Heart left ventricle (tissue), 16 donors: ENCODE measurements around the gene THSD4. TPM values are rescaled to one million over a fixed set of nuclear protein-coding genes. Genes with fewer than 3 reads are reported as not detected.

Experiments used
- ATAC-seq, 4 donors: fragments of 200-7000 bp; cut with Tn5 transposase; one replicate each; pipeline ENCODE4 v1.9.1; 2020 to 2022; ENCODE audit warnings: moderate library complexity in 4 of 4, mild to moderate bottlenecking in 3 of 4, moderate number of reproducible peaks in 1 of 4
- DNase-seq, 5 donors: peaks; one replicate each; pipeline ENCODE4 v3.0.0-alpha.2; 2020
- H3K27ac ChIP-seq, 12 donors: fragments of 200-600 bp; sonication (generic) in 4 of 12; one replicate each; pipeline versions ENCODE4 v1.5.0 to v1.8.0; 2016 to 2022; ENCODE audit warnings: mild to moderate bottlenecking in 2 of 12
- H3K27me3 ChIP-seq, 9 donors: fragments of 200-600 bp; sonication (generic) in 2 of 9; one replicate each; pipeline versions ENCODE4 v1.5.1 to v1.8.0; 2016 to 2022; ENCODE audit warnings: mild to moderate bottlenecking in 3 of 9
- H3K36me3 ChIP-seq, 9 donors: fragments of 200-600 bp; sonication (generic) in 2 of 9; one replicate each; pipeline versions ENCODE4 v1.5.0 to v1.8.0; 2018 to 2022; ENCODE audit warnings: mild to moderate bottlenecking in 2 of 9
- H3K4me1 ChIP-seq, 12 donors: fragments of 200-600 bp; sonication (generic) in 4 of 12; one replicate each; pipeline versions ENCODE4 v1.5.0 to v1.8.0; 2016 to 2022; ENCODE audit warnings: mild to moderate bottlenecking in 3 of 12
- H3K4me3 ChIP-seq, 12 donors: fragments of 200-600 bp; sonication (generic) in 4 of 12; one replicate each; pipeline versions ENCODE4 v1.5.0 to v1.8.0; 2017 to 2022; ENCODE audit warnings: mild to moderate bottlenecking in 9 of 12, moderate library complexity in 4 of 12
- H3K9me3 ChIP-seq, 12 donors: fragments of 200-600 bp; sonication (generic) in 4 of 12; one replicate each; pipeline versions ENCODE4 v1.5.0 to v1.8.0; 2016 to 2022; ENCODE audit warnings: mild to moderate bottlenecking in 1 of 12
- CTCF ChIP-seq, 12 donors: fragments of 200-600 bp; sonication (generic) in 4 of 12; IDR thresholded peaks; one replicate each; pipeline versions ENCODE4 v1.5.0 to v1.8.0; 2018 to 2022; ENCODE audit warnings: antibody characterized with exemption in 12 of 12, mild to moderate bottlenecking in 5 of 12
- POLR2A ChIP-seq, 2 donors: fragments of 450-650 bp; IDR thresholded peaks; one replicate each; pipeline ENCODE4 v1.6.1; 2017; ENCODE audit warnings: antibody characterized with exemption in 2 of 2, mild to moderate bottlenecking in 2 of 2, moderate library complexity in 2 of 2
- whole genome bisulfite sequencing, 4 donors: extraction: QIAGEN DNeasy Blood & Tissue Kit in 2 of 4; methylation state at CpG; one replicate each; pipeline versions ENCODE4 v1.1.5 to v1.1.7; 2013 to 2018; 5-methylcytosine and 5-hydroxymethylcytosine counted together
- intact Hi-C, 10 donors: fragments of 100-400 bp; cut with DNase I; formaldehyde crosslinking; loops; one replicate each; pipeline versions ENCODE4 v1.11.1 to v1.14.2; 2022
- polyA plus RNA-seq, 2 donors: library from polyadenylated mRNA; stranded (reverse); fragments of 200-250 nt; gene quantifications; one replicate each; pipeline ENCODE4 v1.2.3, GENCODE V29; 2013
- total RNA-seq, 9 donors: library from RNA; depleted of rRNA in 2 of 9; stranded (reverse); fragments of >200 nt in 2 of 9; fragmentation: NEBNext Ultra II Directional in 3 of 9; extraction: Animal tissue kit (Norgen Biotek cat#: 25700) in 3 of 9; gene quantifications; one replicate each; pipeline versions ENCODE4 v1.1.0 to v1.2.4, GENCODE V29; 2016 to 2023
- donor health status: ischemic (EF 13 %, LVEDD 7.1; RV severe dilation, severe dysfunction).
- donor health status: healthy with polysubstance abuse.
- donor health status: DM: no; HTN: yes; CAD: no.
- donor health status: DM: no; HTN: no; CAD: no.
- donor health status: ischemic (EF 25% LVEDD 6.9; RV normal size, moderate dysfunction).
- donor health status: ischemic (EF 25% LVEDD 5.7; RV mildly dilated, moderate dysfunction).
- donor health status: healthy.
- donor health status: DM: yes; HTN: yes; CAD: no.
- donor health status: ischemic (EF 35%, LVEDD 5.7; RV mildly dilated, moderate dysfunction).
- donor health status: nonischemic (EF 11% LVEDD 7.7; RV severe dilation, severe dysfunction).
- donor health status: DM: yes; HTN: yes; CAD: no.
- donor health status: PGD.
- donor health status: ischemic (EF 29% LVEDD 5.4; RV normal size, mild dysfunction).
- donor health status: nonischemic (EF 23%, LVEDD 6.1; RV moderate dilation, normal function).

The THSD4 gene
- total and polyA plus RNA-seq, 11 donors = 32.6 to 206 (median 93.2) TPM

- DNase-seq = peak in 1 of 5 donors; percentile 38
- Histone ChIP-seq H3K9me3 (no peaks in the 10 kb centered on the region), H3K4me1 (peaks cover 0 to 56% (median 23%) of the 10 kb centered on the region in 12 donors), H3K27ac (peak overlapping the region; percentile 45 to 85 (median 72)), H3K4me3 (no peak overlapping the region), H3K27me3 (no peaks in the 10 kb centered on the region), H3K36me3 (no peaks in the 10 kb centered on the region)
- intact Hi-C loops = loop anchor here in 2 of 10 donors (10.0 kb wide), 1 partner anchor 77 kb away; no protein-coding TSS in a partner anchor
- 65 to 68% (median 66%) methylated on average over 16 of the region's 16 CpGs for WGBS, 4 donors
- ATAC-seq = peak; percentile 44 to 86 (median 68)
- TF ChIP-seq CTCF (IDR thresholded peaks at IDR 0.05) = peak in 3 of 12 donors; percentile 17 to 20 (median 19)
- TF ChIP-seq POLR2A (IDR thresholded peaks at IDR 0.05) = no peak
Measured at GRCh38 chr15:71411538-71412482, 296.5 kb downstream of the THSD4 start.

GRCh38 chr15:71413419-71413818 is 298.1 kb downstream of the THSD4 start:
- H3K36me3 ChIP-seq = no peaks in the 10 kb centered on the region
- no peak overlapping the region for H3K4me3 ChIP-seq
- H3K27ac ChIP-seq = peak overlapping the region in 11 of 12 donors; percentile 33 to 85 (median 74)
- 44 to 59% (median 56%) methylated on average over 3 of the region's 3 CpGs for WGBS, 4 donors
- intact Hi-C loops = loop anchor here in 2 of 10 donors (10.0 kb wide), 1 partner anchor 79 kb away; no protein-coding TSS in a partner anchor
- H3K9me3 ChIP-seq = peaks cover 0 to 4% (median 0%) of the 10 kb centered on the region in 12 donors
- TF ChIP-seq CTCF (IDR thresholded peaks at IDR 0.05) (no peak), POLR2A (IDR thresholded peaks at IDR 0.05) (no peak)
- ATAC-seq (peak; percentile 46 to 72 (median 62)), DNase-seq (no peak)
- peaks cover 0 to 49% (median 23%) of the 10 kb centered on the region in 12 donors for H3K4me1 ChIP-seq
- H3K27me3 ChIP-seq = no peaks in the 10 kb centered on the region

GRCh38 chr15:71414853-71415252 is 299.6 kb downstream of the THSD4 start:
- ATAC-seq (peak; percentile 10 to 31 (median 26)), DNase-seq (no peak)
- Histone ChIP-seq H3K27ac (peak overlapping the region in 10 of 12 donors; percentile 47 to 85 (median 74)), H3K4me1 (peaks cover 0 to 41% (median 19%) of the 10 kb centered on the region in 12 donors), H3K27me3 (no peaks in the 10 kb centered on the region), H3K4me3 (no peak overlapping the region), H3K36me3 (no peaks in the 10 kb centered on the region), H3K9me3 (peaks cover 0 to 4% (median 0%) of the 10 kb centered on the region in 12 donors)
- intact Hi-C loops = loop anchor here in 2 of 10 donors (10.0 kb wide), 1 partner anchor 80 kb away; no protein-coding TSS in a partner anchor
- WGBS, 4 donors = 45 to 72% (median 59%) methylated on average over 2 of the region's 2 CpGs
- TF ChIP-seq POLR2A (IDR thresholded peaks at IDR 0.05) (no peak), CTCF (IDR thresholded peaks at IDR 0.05) (no peak)
